Stimulated activated CD8-positive, alpha-beta memory T cell treated with anti-CD3 and anti-CD28 coated beads, Interleukin-12 subunit alpha, Interleukin-12 subunit beta, amount 100 ng/mL, for 4 hours (primary cell): ENCODE data around the gene ENPP1.
"Not testable (repeated sequence)": the region's sequence is repeated elsewhere in the genome, so short reads cannot be mapped to it uniquely, and the experiment has no call there.

Source experiments
- DNase-seq: peaks from one replicate; pipeline ENCODE4 v3.0.0-alpha.2; 2020; ENCODE audit warnings: low read depth

Gene ENPP1

GRCh38 chr6:131831392-131831791 lies 23.6 kb downstream of the ENPP1 start:
- DNase-seq: no peak

- DNase-seq: no peak
Measured at GRCh38 chr6:131831886-131832285, 24.1 kb downstream of the ENPP1 start.

- DNase-seq: no peak
Measured at GRCh38 chr6:131832363-131832762, 24.5 kb downstream of the ENPP1 start.

- no peak for DNase-seq
Measured at GRCh38 chr6:131838051-131838450, 30.2 kb downstream of the ENPP1 start.

- no peak for DNase-seq
Measured at GRCh38 chr6:131839388-131839787, 31.6 kb downstream of the ENPP1 start.

- DNase-seq: no peak
Measured at GRCh38 chr6:131840441-131840840, 32.6 kb downstream of the ENPP1 start.

- no peak for DNase-seq
Measured at GRCh38 chr6:131840936-131841583, 33.2 kb downstream of the ENPP1 start.

GRCh38 chr6:131843768-131844167 lies 35.9 kb downstream of the ENPP1 start:
- DNase-seq: no peak

GRCh38 chr6:131844243-131844841 lies 36.5 kb downstream of the ENPP1 start:
- DNase-seq: no peak

GRCh38 chr6:131846023-131846663 lies 38.3 kb downstream of the ENPP1 start:
- DNase-seq: no peak

- DNase-seq: no peak
Measured at GRCh38 chr6:131846905-131847304, 39.1 kb downstream of the ENPP1 start.

- DNase-seq: no peak
Measured at GRCh38 chr6:131849799-131850198, 42.0 kb downstream of the ENPP1 start.

GRCh38 chr6:131851049-131851769 lies 43.4 kb downstream of the ENPP1 start:
- no peak for DNase-seq

- DNase-seq: no peak
Measured at GRCh38 chr6:131852200-131852599, 44.4 kb downstream of the ENPP1 start.

- DNase-seq: no peak
Measured at GRCh38 chr6:131854803-131855202, 47.0 kb downstream of the ENPP1 start.

- DNase-seq: no peak
Measured at GRCh38 chr6:131858765-131859415, 51.1 kb downstream of the ENPP1 start.

- not testable (repeated sequence) for DNase-seq
Measured at GRCh38 chr6:131859658-131860057, 51.8 kb downstream of the ENPP1 start.

- no peak for DNase-seq
Measured at GRCh38 chr6:131861381-131861780, 53.6 kb downstream of the ENPP1 start.

- no peak for DNase-seq
Measured at GRCh38 chr6:131862476-131862875, 54.7 kb downstream of the ENPP1 start.

GRCh38 chr6:131867744-131868143 lies 59.9 kb downstream of the ENPP1 start:
- DNase-seq: no peak

GRCh38 chr6:131868836-131869235 lies 61.0 kb downstream of the ENPP1 start:
- DNase-seq: no peak

GRCh38 chr6:131875647-131876046 lies 67.8 kb downstream of the ENPP1 start:
- DNase-seq: no peak
